Transverse colon (tissue), 3 donors: ENCODE measurements around the gene ZNF823.

Experiments used
- CTCF ChIP-seq, 5 experiments: fragments of 200-600 bp in 3 of 5; fragments of 450-650 bp in 2 of 5; sonication (generic) in 3 of 5; IDR thresholded peaks; 1 replicate in 2 of 5; 2 replicates in 3 of 5; pipeline ENCODE4 v1.5.1; 2016 to 2017; ENCODE audit warnings: antibody characterized with exemption in 5 of 5, inconsistent platforms in 3 of 5, mild to moderate bottlenecking in 2 of 5, moderate library complexity in 1 of 5
- EP300 ChIP-seq: sonication (generic); formaldehyde crosslinking; IDR thresholded peaks from one replicate; pipeline ENCODE4 v1.6.1; 2017; ENCODE audit warnings: antibody characterized with exemption, low read depth

GRCh38 chr19:11735375-11735774 lies 3.4 kb downstream of the ZNF823 start:
- no peak for TF ChIP-seq CTCF (IDR thresholded peaks at IDR 0.05)
- TF ChIP-seq EP300, result no peak
